Neural crest cell (in vitro differentiated cells): ENCODE measurements around the gene FXYD7. TPM values are rescaled to one million over a fixed set of nuclear protein-coding genes. Genes with fewer than 3 reads are reported as not detected.

Source experiments
- DNase-seq: peaks from one replicate; pipeline ENCODE4 v3.0.0; 2021; ENCODE audit warnings: low read depth, mixed read lengths, low spot score
- H3K27ac Mint-ChIP-seq: one replicate; pipeline ENCODE4 v1.8.0; 2021; ENCODE audit warnings: mild to moderate bottlenecking, mixed read lengths; ENCODE audit not compliant: unreplicated experiment
- H3K27me3 Mint-ChIP-seq: 2 replicates; pipeline ENCODE4 v1.8.0; 2021; ENCODE audit warnings: low read depth, mild to moderate bottlenecking, mixed read lengths
- H3K36me3 Mint-ChIP-seq: 2 replicates; pipeline ENCODE4 v1.8.0; 2021; ENCODE audit warnings: low read depth, mild to moderate bottlenecking, mixed read lengths
- H3K4me1 Mint-ChIP-seq: 2 replicates; pipeline ENCODE4 v1.8.0; 2021; ENCODE audit warnings: mixed read lengths
- H3K4me3 Mint-ChIP-seq: one replicate; pipeline ENCODE4 v1.8.0; 2021; ENCODE audit warnings: mild to moderate bottlenecking, mixed read lengths
- H3K9me3 Mint-ChIP-seq: 2 replicates; pipeline ENCODE4 v1.8.0; 2021; ENCODE audit warnings: mixed read lengths
- CTCF ChIP-seq: fragments of 200-600 bp; sonication (generic); conservative IDR thresholded peaks from 2 replicates; pipeline ENCODE4 v1.5.0; 2021; ENCODE audit warnings: antibody characterized with exemption, mild to moderate bottlenecking
- total RNA-seq: library from RNA; stranded (reverse); gene quantifications from 2 replicates; pipeline ENCODE4 v1.2.1, GENCODE V29; 2021

FXYD7 gene
- total RNA-seq, 1 donor from 2014 or later, result 1.4 TPM

GRCh38 chr19:35169221-35169995 is 26.4 kb downstream of the FXYD7 start:
- Mint-ChIP-seq H3K4me1 (no peaks in the 10 kb centered on the region), H3K9me3 (peaks cover 7% of the 10 kb centered on the region), H3K27ac (no peak overlapping the region), H3K36me3 (peaks cover 14% of the 10 kb centered on the region), H3K4me3 (no peak overlapping the region), H3K27me3 (no peaks in the 10 kb centered on the region)
- no peak for DNase-seq
- no peak for TF ChIP-seq CTCF

GRCh38 chr19:35170359-35171061 is 27.5 kb downstream of the FXYD7 start:
- Mint-ChIP-seq H3K27me3 (no peaks in the 10 kb centered on the region), H3K27ac (no peak overlapping the region), H3K36me3 (peaks cover 9% of the 10 kb centered on the region), H3K4me3 (no peak overlapping the region), H3K4me1 (peaks cover 5% of the 10 kb centered on the region), H3K9me3 (peaks cover 4% of the 10 kb centered on the region)
- TF ChIP-seq CTCF, result no peak
- no peak for DNase-seq

- Mint-ChIP-seq H3K4me1 (peaks cover 10% of the 10 kb centered on the region), H3K36me3 (no peaks in the 10 kb centered on the region), H3K9me3 (peaks cover 3% of the 10 kb centered on the region), H3K27me3 (no peaks in the 10 kb centered on the region), H3K27ac (no peak overlapping the region), H3K4me3 (no peak overlapping the region)
- no peak for TF ChIP-seq CTCF
- no peak for DNase-seq
These were observed 28.7 kb downstream of the FXYD7 start for GRCh38 chr19:35171730-35172129.

- H3K27me3 Mint-ChIP-seq, result no peaks in the 10 kb centered on the region
- no peak for TF ChIP-seq CTCF
These were observed 31.2 kb downstream of the FXYD7 start for GRCh38 chr19:35174226-35174625.

GRCh38 chr19:35176181-35176570 is 33.1 kb downstream of the FXYD7 start:
- H3K27ac Mint-ChIP-seq, result no peak overlapping the region
- no peaks in the 10 kb centered on the region for H3K36me3 Mint-ChIP-seq
- no peak for DNase-seq
- no peak for TF ChIP-seq CTCF
- H3K4me3 Mint-ChIP-seq, result no peak overlapping the region
- peaks cover 3% of the 10 kb centered on the region for H3K9me3 Mint-ChIP-seq
- peaks cover 10% of the 10 kb centered on the region for H3K4me1 Mint-ChIP-seq
- H3K27me3 Mint-ChIP-seq, result no peaks in the 10 kb centered on the region

More at GRCh38 chr19:35174226-35174625, 31.2 kb downstream of the FXYD7 start:
- Mint-ChIP-seq H3K36me3 (no peaks in the 10 kb centered on the region), H3K9me3 (peaks cover 3% of the 10 kb centered on the region), H3K4me3 (no peak overlapping the region), H3K4me1 (peaks cover 10% of the 10 kb centered on the region), H3K27ac (no peak overlapping the region)
- no peak for DNase-seq
